Measurements from ENCODE around the gene HDGF. TPM values are rescaled to one million over a fixed set of nuclear protein-coding genes. Genes with fewer than 3 reads are reported as not detected.
A peak's percentile ranks its signal among the peaks of the same experiment; 100 is the strongest.

The HDGF gene
- total and polyA plus RNA-seq, 9 of the 15 experiments (the other 6 are each of a cell fraction or from before 2014, with no cell fraction given) = 38.8 to 601 (median 400) TPM

DNA sequence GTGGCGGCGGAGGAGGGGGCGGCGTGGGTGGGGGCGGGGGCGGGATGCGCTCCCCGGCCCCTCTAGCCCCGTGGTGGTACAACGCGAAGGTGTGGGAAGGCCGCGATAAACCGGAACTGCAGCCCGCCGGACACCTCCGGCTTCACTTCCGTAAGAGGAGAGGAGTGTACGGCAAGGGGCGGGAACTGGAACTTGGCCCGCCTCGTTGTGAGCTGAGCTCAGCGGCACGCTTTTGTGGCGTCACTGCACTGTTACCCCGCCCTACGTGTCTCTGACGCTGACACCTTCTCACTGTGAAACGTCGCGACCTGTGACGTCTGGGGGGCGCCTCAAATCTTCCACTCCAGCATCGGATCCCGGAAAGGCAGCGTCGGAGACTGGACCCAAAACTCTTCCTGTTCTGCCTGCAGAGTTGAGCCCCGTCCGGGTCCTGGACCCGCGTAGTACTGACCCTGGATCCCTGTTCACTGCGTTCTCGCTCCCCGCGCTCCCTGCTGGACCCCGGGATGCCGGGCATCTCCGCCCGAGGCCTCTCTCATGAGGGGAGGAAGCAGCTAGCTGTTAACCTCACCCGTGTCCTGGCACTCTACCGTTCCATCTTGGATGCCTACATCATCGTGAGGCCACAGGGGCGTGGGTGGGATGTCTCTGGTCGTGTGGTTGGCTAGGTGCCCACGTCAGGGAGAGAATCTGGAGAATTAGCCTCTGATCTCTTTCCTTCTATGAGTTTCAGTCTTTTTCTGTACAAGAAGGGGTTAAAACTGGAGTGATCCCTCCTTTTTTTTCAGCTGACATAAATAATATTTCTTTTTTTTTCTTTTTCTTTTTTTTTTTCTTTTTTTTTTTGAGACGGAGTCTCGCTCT lies 22.6 kb downstream of the HDGF start, which contains the start of gene ISG20L2 (continued):
- no peak for TF ChIP-seq CBX3 (IDR thresholded peaks at IDR 0.05; ENCODE audit: borderline replicate concordance in 1 of 2, low read length in 2 of 2)
- no peak for TF ChIP-seq XRCC3 (IDR thresholded peaks at IDR 0.05)
- no peak for TF ChIP-seq POLR3G (IDR thresholded peaks at IDR 0.05; ENCODE audit: extremely low read depth, insufficient read length, insufficient replicate concordance)
- TF ChIP-seq, protein P1, sequence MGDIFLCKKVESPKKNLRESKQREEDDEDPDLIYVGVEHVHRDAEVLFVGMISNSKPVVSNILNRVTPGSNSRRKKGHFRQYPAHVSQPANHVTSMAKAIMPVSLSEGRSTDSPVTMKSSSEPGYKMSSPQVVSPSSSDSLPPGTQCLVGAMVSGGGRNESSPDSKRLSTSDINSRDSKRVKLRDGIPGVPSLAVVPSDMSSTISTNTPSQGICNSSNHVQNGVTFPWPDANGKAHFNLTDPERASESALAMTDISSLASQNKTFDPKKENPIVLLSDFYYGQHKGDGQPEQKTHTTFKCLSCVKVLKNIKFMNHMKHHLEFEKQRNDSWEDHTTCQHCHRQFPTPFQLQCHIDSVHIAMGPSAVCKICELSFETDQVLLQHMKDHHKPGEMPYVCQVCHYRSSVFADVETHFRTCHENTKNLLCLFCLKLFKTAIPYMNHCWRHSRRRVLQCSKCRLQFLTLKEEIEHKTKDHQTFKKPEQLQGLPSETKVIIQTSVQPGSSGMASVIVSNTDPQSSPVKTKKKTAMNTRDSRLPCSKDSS (IDR thresholded peaks at IDR 0.05; ENCODE audit: low read depth, partially characterized antibody) = no peak
- TF ChIP-seq TCFL5 (CRISPR knock-in tag; conservative IDR thresholded peaks at IDR 0.05) = no peak
- no peak for TF ChIP-seq ZNF75A (CRISPR knock-in tag; IDR thresholded peaks at IDR 0.05)
- no peak for TF ChIP-seq NR1H2 (CRISPR knock-in tag; IDR thresholded peaks at IDR 0.05)
- no peak for TF ChIP-seq RBM14 (IDR thresholded peaks at IDR 0.05; ENCODE audit: borderline replicate concordance, insufficient read depth, low read depth, low read length)
- no peak for TF ChIP-seq MCM5 (IDR thresholded peaks at IDR 0.05; ENCODE audit: low read depth)
- TF ChIP-seq, protein P2, sequence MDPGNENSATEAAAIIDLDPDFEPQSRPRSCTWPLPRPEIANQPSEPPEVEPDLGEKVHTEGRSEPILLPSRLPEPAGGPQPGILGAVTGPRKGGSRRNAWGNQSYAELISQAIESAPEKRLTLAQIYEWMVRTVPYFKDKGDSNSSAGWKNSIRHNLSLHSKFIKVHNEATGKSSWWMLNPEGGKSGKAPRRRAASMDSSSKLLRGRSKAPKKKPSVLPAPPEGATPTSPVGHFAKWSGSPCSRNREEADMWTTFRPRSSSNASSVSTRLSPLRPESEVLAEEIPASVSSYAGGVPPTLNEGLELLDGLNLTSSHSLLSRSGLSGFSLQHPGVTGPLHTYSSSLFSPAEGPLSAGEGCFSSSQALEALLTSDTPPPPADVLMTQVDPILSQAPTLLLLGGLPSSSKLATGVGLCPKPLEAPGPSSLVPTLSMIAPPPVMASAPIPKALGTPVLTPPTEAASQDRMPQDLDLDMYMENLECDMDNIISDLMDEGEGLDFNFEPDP (CRISPR knock-in tag; IDR thresholded peaks at IDR 0.05) = no peak
- no peak for TF ChIP-seq ZBTB1 (CRISPR knock-in tag; IDR thresholded peaks at IDR 0.05; ENCODE audit: borderline replicate concordance, low read depth)
- TF ChIP-seq LEF1 (IDR thresholded peaks at IDR 0.05) = 0 out of 2 replicates have a peak, but pooled peaks have one; percentile 65
- TF ChIP-seq RBM17 (IDR thresholded peaks at IDR 0.05; ENCODE audit: borderline replicate concordance, low read depth, low read length) = no peak
- TF ChIP-seq ZKSCAN8 (CRISPR knock-in tag; IDR thresholded peaks at IDR 0.05) = no peak
- peak in 1 of 2 experiments; percentile 59; a peak in 1 of 4 replicates for TF ChIP-seq SIN3A (IDR thresholded peaks at IDR 0.05; ENCODE audit: borderline replicate concordance in 2 of 2, control insufficient read depth in 1 of 2, low read depth in 2 of 2, low read length in 2 of 2)
- no peak; the same call in 1 of the 2 replicates for TF ChIP-seq FOSL1 (tag; conservative IDR thresholded peaks at IDR 0.05)
- no peak for TF ChIP-seq PTTG1 (tag; IDR thresholded peaks at IDR 0.05; ENCODE audit: low read depth)
- TF ChIP-seq HLTF (IDR thresholded peaks at IDR 0.05) = no peak
- peak in 1 of 2 experiments; percentile 72; a peak in 1 of 4 replicates for TF ChIP-seq KDM4B (IDR thresholded peaks at IDR 0.05; ENCODE audit: borderline replicate concordance in 2 of 2, low read depth in 1 of 2)
- TF ChIP-seq TEAD1 (CRISPR knock-in tag; IDR thresholded peaks at IDR 0.05) = no peak
- TF ChIP-seq, protein P3, sequence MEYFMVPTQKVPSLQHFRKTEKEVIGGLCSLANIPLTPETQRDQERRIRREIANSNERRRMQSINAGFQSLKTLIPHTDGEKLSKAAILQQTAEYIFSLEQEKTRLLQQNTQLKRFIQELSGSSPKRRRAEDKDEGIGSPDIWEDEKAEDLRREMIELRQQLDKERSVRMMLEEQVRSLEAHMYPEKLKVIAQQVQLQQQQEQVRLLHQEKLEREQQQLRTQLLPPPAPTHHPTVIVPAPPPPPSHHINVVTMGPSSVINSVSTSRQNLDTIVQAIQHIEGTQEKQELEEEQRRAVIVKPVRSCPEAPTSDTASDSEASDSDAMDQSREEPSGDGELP (CRISPR knock-in tag; IDR thresholded peaks at IDR 0.05; ENCODE audit: borderline replicate concordance) = no peak; the same call in none of the 2 replicates
- no peak for TF ChIP-seq ZNF134 (CRISPR knock-in tag; conservative IDR thresholded peaks at IDR 0.05)

Data from K562 (cell line).